ENCODE data around the gene OPRPN.

Gene OPRPN, protein sequence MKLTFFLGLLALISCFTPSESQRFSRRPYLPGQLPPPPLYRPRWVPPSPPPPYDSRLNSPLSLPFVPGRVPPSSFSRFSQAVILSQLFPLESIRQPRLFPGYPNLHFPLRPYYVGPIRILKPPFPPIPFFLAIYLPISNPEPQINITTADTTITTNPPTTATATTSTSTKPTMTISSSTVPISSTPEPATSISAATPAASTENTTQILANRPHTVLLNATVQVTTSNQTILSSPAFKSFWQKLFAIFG

DNA sequence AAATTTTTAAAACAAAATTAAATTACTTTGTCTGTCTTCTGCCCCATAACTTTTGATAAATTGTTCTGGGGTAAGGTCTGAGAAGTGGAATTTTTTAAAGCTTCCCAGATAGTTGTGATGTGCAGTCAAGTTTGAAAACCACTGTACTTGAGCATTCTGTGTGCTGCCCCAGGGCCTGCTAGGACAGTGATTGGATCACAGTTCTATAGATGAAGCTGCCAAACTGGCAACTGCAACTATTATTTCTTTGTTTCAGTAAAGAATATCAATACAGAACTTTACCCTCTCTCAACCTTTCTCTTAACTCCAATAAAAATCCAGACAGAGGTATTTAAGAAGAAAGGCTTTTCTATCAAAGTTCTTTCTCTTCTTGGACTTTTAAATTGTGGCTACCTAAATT is at the start of gene OPRPN:
TSS of gene OPRPN (plus strand) at position 361 of the 400 bp plus-strand sequence. CDS start 1,346 bp downstream, outside the sequence.
- no peak for DNase-seq (ENCODE audit: low spot score)

DNA sequence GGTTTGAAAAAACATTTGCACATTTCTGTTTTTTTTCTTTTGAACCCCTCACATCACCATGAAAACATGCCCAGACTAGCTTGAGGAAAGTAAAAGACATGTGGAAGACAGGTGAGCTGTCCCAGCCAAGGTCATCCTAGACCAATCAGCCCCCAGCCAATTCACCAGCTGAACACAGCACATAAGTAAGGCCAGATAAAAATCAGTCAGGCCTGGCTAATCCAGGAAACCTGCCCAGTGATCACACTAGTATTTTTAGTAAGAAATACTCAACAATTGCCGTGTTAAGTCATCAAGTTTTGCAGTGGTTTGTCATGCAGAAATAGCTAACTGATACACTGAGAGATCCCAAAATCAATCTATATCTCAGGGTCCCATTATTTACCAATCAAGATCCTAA is 41.6 kb upstream of the OPRPN start:
- DNase-seq (ENCODE audit: low spot score) = no peak

- DNase-seq (ENCODE audit: low spot score) = no peak
Observed at GRCh38 chr4:70359115-70359661, 38.6 kb upstream of the OPRPN start.

GRCh38 chr4:70360460-70360859 is 37.3 kb upstream of the OPRPN start, which contains the start of gene SMR3A:
SMR3A (plus strand) TSS chr4:70360760; CDS start chr4:70362116, 1,356 bp downstream.
- DNase-seq (ENCODE audit: low spot score) = no peak

DNA sequence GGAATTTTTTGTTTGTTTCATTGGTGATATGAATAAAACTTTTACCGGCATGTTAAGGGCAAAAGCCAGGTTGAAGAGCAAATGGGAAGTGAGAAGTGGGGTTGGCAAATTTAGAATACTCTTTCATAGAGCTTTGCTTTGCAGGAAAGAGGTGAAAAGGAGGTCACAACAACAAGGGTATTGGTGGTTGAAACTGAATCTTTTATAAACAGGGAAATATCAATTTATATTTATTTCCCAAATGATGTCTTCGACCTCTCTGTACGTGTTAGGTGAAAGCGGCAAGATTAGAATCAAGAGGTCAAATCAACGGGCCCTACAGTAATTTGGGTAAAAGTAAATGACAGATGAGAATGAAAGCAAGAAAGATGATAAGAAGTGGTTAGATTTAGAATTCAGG is 33.7 kb upstream of the OPRPN start:
- no peak for DNase-seq (ENCODE audit: low spot score)

- no peak for DNase-seq (ENCODE audit: low spot score)
Observed at GRCh38 chr4:70365479-70365878, 32.3 kb upstream of the OPRPN start.

DNA sequence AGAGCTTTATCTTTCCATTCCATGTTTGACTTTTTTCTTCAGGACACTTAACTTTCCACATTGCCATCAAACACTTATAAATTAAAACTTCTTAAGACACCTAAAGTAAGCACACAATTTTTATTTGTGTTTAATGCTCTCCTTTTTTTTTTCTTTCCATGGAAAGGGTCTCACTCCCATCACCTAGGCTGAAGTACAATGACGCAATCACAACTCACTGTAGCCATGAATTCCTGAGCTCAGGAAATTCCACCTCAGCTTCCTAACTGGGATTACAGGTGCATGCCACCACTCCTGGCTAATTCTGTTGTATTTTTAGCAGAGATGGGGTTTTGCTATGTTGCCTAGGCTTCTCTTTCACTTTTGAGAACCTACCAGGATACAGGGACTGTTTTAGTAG is 29.9 kb upstream of the OPRPN start:
- no peak for DNase-seq (ENCODE audit: low spot score)

GRCh38 chr4:70371987-70372386 is 25.8 kb upstream of the OPRPN start:
- DNase-seq (ENCODE audit: low spot score) = no peak

DNA sequence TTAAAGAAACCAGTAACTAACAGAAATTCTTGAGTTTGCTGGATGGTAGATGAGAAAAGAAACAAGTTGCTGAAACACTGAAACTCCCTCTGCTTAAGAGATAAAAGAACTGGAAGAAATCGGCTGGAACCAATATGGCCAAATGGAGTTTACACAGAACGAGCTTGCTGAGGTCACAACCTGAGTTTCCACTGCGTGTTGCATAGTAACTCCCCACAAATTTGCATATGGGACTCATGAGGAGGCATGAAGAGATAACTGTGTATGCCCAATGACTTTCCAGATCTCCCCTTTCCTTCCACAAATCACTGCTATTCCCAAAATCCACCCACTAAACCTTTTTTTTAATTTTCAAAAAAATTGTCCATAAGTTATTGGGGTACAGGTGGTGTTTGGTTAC is 25.0 kb upstream of the OPRPN start:
- no peak for DNase-seq (ENCODE audit: low spot score)

DNA sequence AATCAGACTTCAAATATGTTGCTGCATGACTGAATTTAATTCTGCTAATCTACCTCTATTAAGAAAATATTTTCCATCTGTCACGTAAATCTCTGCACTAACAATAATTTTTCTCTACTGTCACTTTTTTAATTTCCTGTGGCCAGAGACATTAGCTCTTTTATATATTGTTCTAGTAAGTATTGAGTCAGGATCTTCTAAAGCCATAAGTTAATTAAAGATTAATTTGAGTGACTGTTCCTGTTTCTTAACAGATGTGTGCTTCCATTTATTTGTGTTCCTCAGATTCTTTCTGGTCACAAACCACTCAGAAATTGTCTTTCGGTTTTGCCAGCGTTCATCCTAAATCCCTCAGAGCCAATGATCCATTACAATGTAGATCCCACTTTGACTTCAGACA is 17.2 kb upstream of the OPRPN start:
- no peak for DNase-seq (ENCODE audit: low spot score)

DNA sequence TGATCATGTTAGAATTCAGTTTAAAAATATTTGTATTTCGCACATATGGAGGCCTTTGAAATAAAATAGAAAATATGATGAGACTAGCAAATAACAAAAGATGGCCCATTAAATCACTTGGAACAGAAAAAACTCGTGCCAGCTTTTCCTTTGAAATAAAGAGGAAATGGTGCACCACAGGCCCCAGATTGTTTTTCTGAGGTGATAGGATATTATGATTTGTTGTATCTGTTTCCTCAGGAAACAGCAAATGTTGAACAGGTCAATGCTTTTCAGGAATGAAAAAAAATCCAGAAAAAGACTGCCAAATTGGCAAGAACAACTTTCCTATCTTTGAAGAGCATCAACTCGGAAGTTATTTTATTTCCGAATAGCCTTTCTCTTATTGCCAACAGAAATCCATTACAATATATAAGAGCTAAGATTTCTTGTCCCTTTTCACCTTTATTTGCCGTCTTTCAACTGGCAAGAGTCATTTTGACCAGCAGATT is 15.0 kb upstream of the OPRPN start, which contains the start of gene SMR3B:
TSS of gene SMR3B (plus strand) at position 441 of the 491 bp plus-strand sequence. CDS start 1,380 bp downstream, outside the sequence.
- no peak for DNase-seq (ENCODE audit: low spot score)

GRCh38 chr4:70392057-70392776 is 5.5 kb upstream of the OPRPN start:
- no peak for DNase-seq (ENCODE audit: low spot score)

GRCh38 chr4:70399319-70399718 is 1.6 kb downstream of the OPRPN start:
- DNase-seq (ENCODE audit: low spot score) = no peak

DNA sequence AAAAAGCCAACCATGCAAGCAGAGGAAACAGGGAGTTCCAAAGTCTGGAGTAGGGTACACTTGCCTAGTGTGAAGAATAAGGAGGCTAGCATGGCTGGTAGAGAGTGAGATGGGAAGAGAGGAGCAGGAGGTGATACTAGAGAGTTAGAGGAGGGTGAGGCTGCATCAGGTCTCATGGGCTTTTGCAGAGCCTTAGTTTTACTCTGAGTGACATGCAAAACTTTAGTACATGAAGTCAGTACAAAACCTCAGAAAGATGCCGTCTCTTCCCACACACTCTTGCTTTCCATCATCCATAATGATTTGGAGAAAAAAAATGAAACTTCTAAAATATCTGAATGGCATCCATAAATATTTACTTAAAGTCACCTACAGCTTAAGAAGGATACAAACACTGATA is 5.0 kb downstream of the OPRPN start:
- no peak for DNase-seq (ENCODE audit: low spot score)

DNA sequence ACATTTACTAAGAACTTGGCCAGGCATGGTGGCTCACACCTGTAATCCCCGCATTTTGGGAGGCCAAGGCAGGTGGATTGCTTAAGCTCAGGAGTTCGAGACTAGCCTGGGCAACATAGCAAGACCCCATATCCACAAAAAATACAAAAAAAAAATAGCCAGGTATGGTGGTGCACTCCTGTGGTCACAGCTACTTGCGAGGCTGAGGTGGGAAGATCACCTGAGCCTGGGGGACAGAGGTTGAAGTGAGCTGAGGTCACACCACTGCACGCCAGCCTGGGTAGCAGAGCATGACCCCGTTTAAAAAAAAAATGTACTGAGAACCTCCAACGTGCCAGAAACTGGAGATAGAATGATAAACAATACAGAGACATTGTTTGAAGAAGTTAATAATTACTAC is 8.0 kb downstream of the OPRPN start:
- no peak for DNase-seq (ENCODE audit: low spot score)

GRCh38 chr4:70425306-70425705 is 27.6 kb downstream of the OPRPN start:
- DNase-seq (ENCODE audit: low spot score) = no peak

- DNase-seq (ENCODE audit: low spot score) = no peak
Observed at GRCh38 chr4:70426789-70427188, 29.0 kb downstream of the OPRPN start.

DNA sequence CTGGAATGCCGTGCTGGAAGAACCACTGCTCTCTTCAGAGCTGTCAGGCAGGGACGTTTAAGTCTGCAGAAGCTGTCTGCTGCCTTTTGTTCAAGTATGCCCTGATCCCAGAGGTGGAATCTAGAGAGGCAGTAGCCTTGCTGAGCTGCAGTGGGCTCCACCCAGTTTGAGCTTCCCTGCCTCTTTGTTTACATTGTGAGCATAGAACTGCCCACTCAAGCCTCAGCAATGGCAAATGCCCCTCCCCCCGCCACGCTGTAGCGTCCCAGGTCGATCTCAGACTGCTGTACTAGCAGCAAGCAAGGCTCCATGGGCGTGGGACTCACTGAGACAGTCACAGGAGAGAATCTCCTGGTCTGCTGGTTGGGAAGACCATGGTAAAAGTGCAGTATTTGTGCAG is 39.5 kb downstream of the OPRPN start:
- no peak for DNase-seq (ENCODE audit: low spot score)

GRCh38 chr4:70442474-70442873 is 44.7 kb downstream of the OPRPN start:
- no peak for DNase-seq (ENCODE audit: low spot score)

- no peak for DNase-seq (ENCODE audit: low spot score)
Observed at GRCh38 chr4:70443329-70443728, 45.6 kb downstream of the OPRPN start.

DNA sequence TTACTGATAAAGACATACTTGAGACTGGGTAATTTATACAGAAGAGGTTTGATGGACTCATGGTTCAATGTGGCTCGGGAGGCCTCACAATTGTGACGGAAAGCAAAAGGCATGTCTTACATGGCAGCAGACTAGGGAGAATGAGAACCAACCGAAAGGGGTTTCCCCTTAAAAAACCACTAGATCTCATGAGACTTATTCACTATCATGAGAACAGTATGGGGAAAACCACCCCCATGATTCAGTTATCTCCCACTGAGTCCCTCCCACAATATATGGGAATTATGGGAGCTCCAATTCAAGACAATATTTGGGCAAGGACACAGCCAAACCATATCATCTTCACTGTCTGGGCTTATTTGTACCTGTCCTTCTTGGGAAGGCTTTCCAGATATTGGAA is 51.5 kb downstream of the OPRPN start:
- DNase-seq (ENCODE audit: low spot score) = no peak

GRCh38 chr4:70452946-70453345 is 55.2 kb downstream of the OPRPN start:
- no peak for DNase-seq (ENCODE audit: low spot score)

Measured in SW480 (cell line).